Fibroblast of villous mesenchyme (primary cell): Measurements from ENCODE around the gene NDUFB7. TPM values are rescaled to one million over a fixed set of nuclear protein-coding genes. Genes with fewer than 3 reads are reported as not detected.

Source experiments
- DNase-seq: peaks from one replicate; pipeline ENCODE4 v3.0.0-alpha.2; 2010; ENCODE audit warnings: low read depth
- H3K4me3 ChIP-seq: 2 replicates; pipeline ENCODE4 v1.5.1; 2011; ENCODE audit warnings: low read depth, mild to moderate bottlenecking, low read length
- total RNA-seq: library from RNA; depleted of rRNA; stranded (reverse); fragments of >200 nt; gene quantifications from 2 replicates; pipeline ENCODE4 v1.2.3, GENCODE V29; 2012
- TF ChIP-seq, protein P1 (sequence below): IDR thresholded peaks from 2 replicates; pipeline ENCODE4 v1.5.1; 2012; ENCODE audit warnings: low read depth, mild to moderate bottlenecking, low read length; ENCODE audit not compliant: insufficient read depth

Gene NDUFB7
- total RNA-seq, 1 donor, result 216 TPM

DNA sequence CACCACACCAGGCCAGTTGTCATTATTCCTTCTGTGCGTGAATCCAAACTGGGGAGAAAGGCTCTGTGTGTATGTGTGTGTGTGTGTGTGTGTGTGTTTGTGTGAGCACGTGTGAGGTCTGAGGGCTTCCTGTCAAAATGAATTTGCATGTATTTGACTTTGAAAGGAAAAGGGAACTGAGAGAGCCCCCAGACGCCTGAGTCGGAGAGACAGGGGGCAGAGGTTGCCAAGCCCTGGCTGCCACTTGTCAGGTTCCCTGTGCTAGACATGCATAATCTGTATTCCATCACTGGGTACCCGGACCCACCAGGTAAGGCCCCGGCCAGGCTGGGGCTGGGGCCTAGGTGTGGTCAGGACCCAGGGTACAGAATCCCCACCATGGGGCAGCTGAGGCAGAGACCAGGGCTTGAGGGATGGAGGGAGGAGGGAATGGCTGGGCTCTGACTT, 11.1 kb upstream of the NDUFB7 start, which contains the start of gene CLEC17A:
Gene CLEC17A, plus strand, starts transcription at position 191 of the 447 bp plus-strand sequence. Its CDS starts 77 bp downstream, at position 268.
- no peak within 1 kb of the TSS for H3K4me3 ChIP-seq
- TF ChIP-seq, protein P1, sequence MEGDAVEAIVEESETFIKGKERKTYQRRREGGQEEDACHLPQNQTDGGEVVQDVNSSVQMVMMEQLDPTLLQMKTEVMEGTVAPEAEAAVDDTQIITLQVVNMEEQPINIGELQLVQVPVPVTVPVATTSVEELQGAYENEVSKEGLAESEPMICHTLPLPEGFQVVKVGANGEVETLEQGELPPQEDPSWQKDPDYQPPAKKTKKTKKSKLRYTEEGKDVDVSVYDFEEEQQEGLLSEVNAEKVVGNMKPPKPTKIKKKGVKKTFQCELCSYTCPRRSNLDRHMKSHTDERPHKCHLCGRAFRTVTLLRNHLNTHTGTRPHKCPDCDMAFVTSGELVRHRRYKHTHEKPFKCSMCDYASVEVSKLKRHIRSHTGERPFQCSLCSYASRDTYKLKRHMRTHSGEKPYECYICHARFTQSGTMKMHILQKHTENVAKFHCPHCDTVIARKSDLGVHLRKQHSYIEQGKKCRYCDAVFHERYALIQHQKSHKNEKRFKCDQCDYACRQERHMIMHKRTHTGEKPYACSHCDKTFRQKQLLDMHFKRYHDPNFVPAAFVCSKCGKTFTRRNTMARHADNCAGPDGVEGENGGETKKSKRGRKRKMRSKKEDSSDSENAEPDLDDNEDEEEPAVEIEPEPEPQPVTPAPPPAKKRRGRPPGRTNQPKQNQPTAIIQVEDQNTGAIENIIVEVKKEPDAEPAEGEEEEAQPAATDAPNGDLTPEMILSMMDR, result no peak
- no peak for DNase-seq

DNA sequence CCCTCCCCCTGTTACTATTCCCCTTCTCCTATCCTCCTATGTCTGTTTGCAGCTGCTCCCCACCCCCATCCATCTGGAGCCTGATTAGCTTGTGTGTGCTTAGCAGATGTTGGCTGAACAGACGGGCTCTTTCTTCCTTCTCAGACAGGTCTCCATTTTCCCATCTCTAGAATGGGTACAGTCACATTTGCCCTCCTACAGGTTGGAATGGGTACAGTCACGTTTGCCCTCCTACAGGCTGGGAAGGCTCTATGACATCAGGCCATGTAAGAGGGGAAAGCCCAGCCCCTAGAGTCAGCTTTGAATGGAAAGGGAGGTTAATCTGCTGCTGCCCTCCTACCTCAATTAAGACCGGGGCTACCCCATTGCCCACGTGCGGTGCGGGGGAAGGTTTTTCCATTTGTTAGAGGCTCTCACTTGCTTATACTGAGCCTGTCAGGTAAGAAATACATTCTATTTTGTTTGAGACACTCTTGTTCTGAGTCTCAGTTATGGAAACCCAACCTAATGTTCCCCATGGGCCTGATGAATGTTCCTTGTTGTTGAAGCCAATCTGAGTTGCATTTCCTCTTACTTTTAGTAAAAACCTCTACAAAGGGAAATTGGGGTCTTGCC, 8.9 kb upstream of the NDUFB7 start:
- no peak for DNase-seq
- H3K4me3 ChIP-seq, result no peak overlapping the region
- TF ChIP-seq, protein P1, result no peak

DNA sequence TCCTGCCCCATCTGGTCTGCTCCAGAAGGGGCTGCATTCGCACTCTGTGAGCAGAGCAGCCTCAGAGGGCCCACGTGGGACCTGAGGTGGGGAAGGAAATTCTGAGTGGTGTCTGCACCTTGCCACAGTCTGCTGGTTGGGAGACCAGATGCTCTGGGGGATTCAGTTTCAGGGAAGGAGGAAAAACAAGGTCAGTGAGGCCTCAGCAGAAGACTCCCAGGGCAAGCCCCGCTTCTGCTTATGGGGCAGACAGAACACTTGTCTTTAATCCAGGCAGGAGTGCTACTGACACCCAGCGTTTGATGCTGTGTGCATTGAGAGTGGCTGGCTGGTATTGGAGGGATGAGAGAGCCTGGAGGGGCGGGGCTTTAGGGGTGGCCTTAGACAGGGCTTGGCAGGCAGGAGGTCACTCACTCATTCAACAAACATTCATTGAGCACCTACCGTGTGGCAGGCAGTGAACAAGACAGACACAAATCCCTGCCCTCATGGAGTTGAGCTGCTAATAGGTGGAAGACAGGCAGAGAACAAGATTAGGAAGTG, 6.1 kb upstream of the NDUFB7 start:
- H3K4me3 ChIP-seq, result no peak overlapping the region
- no peak for DNase-seq
- TF ChIP-seq, protein P1, result no peak

DNA sequence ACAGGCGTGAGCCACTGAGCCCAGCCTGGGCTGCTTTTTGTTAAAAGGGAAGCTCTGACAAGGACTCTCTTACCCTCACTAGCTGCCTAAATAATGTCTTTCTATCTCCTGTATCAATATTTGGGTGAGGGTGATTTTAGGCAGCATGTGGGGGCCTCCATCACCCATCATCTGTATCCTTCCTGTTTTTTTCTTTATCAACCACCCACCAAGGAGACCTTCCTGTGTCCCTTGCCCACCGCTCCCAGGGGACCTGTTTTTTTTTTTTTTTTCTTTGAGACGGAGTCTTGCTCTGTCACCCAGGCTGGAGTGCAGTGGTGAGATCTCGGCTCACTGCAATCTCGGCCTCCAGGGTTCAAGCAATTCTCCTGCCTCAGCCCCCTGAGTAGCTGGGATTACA, 5.4 kb upstream of the NDUFB7 start:
- no peak for DNase-seq
- TF ChIP-seq, protein P1, result no peak

DNA sequence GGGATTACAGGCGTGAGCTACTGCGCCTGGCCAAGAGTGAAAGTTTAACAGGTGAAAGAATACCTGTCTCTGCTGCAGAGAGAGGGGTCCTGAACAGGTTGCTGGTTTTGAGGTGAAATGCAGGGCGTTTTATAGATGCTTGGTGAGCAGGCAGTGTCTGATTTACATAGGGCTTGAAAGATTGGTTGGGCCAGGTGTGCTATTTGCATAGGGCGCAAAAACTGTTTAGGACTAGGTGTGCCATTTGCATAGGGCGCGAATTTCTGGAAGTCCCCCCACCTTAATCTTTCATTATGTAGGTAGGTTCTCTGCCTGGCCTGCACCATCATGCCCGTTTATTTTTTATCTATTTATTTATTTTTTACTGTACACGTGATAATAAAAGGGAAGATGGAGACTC, 4.5 kb upstream of the NDUFB7 start:
- TF ChIP-seq, protein P1, result no peak
- no peak for DNase-seq
- H3K4me3 ChIP-seq, result no peak overlapping the region

More for the DNA sequence above, 5.4 kb upstream of the NDUFB7 start:
- no peak overlapping the region for H3K4me3 ChIP-seq

DNA sequence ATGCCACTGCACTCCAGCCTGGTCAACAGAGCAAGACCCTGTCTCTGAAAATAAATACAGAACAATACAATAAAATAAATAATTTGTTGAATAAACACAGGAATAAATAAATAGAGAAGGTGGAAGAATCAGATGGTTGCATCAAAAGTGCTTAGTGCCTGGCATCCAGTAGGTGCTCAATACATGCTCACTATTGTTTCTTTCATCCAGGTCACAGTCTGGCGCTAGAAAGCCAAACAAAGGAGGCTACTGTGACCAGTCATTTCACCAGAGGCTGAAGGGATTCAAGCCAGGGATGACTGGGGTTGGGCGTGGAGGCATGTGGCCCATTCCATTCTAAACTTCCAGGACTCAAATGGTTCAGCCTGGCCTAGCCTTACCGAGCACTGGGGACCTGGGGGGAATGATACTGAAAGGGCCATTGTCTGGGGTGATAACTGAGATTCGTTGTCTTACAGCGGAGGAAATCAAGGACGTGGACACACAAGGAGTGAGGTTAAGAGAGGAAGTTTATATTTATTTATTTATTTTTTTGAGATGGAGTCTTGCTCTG, 3.6 kb upstream of the NDUFB7 start:
- DNase-seq, result no peak
- TF ChIP-seq, protein P1, result no peak
- no peak overlapping the region for H3K4me3 ChIP-seq
